Tibial nerve (tissue), 4 donors: ENCODE results near the gene CYP27C1.

Experiments used
- EP300 ChIP-seq, 2 donors: sonication (generic); formaldehyde crosslinking; IDR thresholded peaks; one replicate each; pipeline ENCODE4 v1.6.1; 2017; ENCODE audit warnings: antibody characterized with exemption in 2 of 2, mild to moderate bottlenecking in 1 of 2
- TF ChIP-seq, protein P1 (sequence below), 5 experiments: fragments of 200-600 bp in 3 of 5; fragments of 450-650 bp in 2 of 5; sonication (generic) in 3 of 5; IDR thresholded peaks; one replicate each; pipeline ENCODE4 v1.5.1; 2016 to 2019; ENCODE audit warnings: antibody characterized with exemption in 5 of 5, mild to moderate bottlenecking in 3 of 5, moderate library complexity in 2 of 5

DNA sequence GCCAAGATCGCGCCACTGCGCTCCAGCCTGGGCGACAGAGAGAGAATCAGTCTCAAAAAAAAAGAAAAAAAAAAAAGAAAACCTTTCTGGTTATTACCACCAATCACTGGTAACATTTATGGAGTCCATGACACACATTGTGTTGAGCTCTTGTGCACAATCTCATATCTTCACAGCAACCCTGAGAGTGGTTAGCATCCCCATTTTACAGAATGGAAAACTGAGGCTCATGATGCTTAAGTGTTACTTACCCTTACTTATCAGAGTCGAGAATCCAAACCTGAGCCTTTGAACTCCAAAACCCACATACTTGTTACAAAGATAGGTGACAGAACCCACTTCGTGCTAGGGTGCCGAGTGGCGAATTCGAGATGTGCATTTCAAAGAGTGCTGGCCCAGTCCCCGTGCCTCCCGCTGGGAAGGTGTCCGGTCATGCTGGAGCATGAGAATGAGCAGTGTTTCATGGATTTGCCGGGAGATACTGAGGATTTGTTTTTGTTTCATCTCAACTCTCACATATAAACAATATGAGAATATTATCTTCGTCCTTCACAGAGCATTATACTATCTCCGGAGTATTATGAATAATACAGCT is 50.9 kb downstream of the CYP27C1 start:
- TF ChIP-seq, protein P1, sequence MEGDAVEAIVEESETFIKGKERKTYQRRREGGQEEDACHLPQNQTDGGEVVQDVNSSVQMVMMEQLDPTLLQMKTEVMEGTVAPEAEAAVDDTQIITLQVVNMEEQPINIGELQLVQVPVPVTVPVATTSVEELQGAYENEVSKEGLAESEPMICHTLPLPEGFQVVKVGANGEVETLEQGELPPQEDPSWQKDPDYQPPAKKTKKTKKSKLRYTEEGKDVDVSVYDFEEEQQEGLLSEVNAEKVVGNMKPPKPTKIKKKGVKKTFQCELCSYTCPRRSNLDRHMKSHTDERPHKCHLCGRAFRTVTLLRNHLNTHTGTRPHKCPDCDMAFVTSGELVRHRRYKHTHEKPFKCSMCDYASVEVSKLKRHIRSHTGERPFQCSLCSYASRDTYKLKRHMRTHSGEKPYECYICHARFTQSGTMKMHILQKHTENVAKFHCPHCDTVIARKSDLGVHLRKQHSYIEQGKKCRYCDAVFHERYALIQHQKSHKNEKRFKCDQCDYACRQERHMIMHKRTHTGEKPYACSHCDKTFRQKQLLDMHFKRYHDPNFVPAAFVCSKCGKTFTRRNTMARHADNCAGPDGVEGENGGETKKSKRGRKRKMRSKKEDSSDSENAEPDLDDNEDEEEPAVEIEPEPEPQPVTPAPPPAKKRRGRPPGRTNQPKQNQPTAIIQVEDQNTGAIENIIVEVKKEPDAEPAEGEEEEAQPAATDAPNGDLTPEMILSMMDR (IDR thresholded peaks at IDR 0.05) = no peak
- TF ChIP-seq EP300 (IDR thresholded peaks at IDR 0.05) = no peak
